GM10266 (cell line): ENCODE measurements around the gene ECT2.
"Not testable (repeated sequence)": the region's sequence is repeated elsewhere in the genome, so short reads cannot be mapped to it uniquely, and the experiment has no call there.

ENCODE experiments used
- DNase-seq: peaks from one replicate; pipeline ENCODE4 v3.0.0; 2012; ENCODE audit errors: extremely low spot score
- TF ChIP-seq, protein P1 (sequence below): IDR thresholded peaks from 2 replicates; pipeline ENCODE4 v1.5.1; 2012; ENCODE audit warnings: mild to moderate bottlenecking, low read depth; ENCODE audit not compliant: control insufficient read depth, insufficient read depth; ENCODE audit errors: missing control alignments

The ECT2 gene

DNA sequence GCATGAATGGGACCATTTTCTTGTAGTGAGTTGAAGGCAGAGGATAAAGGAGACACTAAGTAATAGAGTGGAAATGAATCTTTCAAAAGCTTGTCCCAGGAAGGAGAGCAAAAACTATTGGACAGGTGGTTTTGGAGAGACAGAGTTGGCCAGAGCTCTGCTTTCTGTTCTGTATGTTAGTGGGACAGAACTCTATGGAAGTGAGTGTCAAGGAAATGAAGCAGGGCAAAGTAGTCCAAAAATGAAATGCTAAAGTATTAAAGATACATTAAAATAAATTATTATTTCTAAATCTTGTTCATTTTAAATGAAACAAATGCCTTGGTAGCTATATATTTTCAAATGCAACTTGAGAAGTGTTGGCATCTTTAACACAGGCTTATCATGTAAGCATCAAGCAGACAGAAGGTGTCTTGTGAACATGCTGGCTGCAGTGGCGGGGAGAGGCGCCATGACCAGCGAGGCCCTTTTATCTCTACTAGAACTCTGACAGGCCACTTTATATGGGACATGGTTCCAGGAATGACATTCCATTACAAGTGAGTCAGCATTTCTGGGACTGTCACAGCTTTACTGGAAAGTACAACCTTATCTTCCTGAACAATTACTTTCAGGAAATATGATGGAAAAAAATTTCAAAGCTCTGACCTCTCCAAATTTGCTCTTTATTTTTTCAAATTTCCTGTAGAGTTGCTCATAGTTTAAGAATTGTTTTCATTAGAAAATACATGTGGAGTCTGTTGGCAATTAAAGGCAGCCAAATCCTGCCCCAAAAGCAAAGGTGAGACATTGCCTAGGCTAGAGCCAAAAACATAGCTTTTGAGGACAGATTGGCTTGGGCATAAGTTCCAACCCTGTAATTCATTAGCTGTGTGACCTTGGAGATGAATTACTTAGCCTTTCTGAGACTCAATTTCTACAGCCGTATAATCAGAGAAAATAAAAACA, 106.5 kb downstream of the ECT2 start:
- no peak for DNase-seq
- TF ChIP-seq, protein P1, sequence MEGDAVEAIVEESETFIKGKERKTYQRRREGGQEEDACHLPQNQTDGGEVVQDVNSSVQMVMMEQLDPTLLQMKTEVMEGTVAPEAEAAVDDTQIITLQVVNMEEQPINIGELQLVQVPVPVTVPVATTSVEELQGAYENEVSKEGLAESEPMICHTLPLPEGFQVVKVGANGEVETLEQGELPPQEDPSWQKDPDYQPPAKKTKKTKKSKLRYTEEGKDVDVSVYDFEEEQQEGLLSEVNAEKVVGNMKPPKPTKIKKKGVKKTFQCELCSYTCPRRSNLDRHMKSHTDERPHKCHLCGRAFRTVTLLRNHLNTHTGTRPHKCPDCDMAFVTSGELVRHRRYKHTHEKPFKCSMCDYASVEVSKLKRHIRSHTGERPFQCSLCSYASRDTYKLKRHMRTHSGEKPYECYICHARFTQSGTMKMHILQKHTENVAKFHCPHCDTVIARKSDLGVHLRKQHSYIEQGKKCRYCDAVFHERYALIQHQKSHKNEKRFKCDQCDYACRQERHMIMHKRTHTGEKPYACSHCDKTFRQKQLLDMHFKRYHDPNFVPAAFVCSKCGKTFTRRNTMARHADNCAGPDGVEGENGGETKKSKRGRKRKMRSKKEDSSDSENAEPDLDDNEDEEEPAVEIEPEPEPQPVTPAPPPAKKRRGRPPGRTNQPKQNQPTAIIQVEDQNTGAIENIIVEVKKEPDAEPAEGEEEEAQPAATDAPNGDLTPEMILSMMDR = no peak

DNA sequence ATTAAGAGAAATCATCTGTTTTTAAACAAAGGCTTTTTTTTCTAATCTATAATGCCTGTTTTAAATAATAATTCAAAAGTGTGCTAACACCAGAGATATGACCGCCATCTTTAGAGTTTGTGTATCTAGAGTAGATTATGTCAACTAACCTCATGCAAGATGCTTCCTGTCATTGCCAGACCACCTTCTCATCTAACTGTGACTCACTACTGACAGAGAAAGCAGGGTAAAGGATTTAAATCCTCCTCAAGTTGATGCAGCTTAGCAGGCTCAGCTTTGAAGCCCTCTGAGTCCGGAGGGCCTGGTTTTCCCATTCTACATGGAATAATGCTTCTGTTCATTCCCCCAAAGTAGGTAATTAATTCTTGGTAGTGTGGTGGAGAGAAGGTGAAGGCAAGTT, 108.5 kb downstream of the ECT2 start:
- TF ChIP-seq, protein P1 = no peak
- DNase-seq = no peak

DNA sequence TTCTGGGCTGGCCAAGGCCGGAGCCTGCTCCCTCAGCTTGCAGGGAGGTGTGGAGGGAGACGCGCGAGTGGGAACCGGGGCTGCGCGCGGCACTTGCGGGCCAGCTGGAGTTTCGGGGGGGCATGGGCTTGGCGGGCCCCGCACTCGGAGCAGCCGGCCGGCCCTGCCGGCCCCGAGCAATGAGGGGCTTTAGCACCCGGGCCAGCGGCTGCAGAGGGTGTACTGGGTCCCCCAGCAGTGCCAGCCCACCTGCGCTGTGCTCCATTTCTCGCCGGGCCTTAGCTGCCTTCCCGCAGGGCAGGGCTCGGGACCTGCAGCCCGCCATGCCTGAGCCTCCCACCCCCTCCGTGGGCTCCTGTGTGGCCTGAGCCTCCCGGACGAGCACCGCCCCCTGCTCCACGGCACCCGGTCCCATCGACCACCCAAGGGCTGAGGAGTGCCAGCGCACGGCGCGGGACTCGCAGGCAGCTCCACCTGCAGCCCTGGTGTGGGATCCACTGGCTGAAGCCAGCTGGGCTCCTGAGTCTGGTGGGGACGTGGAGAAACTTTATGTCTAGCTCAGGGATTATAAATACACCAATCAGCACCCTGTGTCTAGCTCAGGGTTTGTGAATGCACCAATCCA, 116.3 kb downstream of the ECT2 start:
- DNase-seq = not testable (repeated sequence)

DNA sequence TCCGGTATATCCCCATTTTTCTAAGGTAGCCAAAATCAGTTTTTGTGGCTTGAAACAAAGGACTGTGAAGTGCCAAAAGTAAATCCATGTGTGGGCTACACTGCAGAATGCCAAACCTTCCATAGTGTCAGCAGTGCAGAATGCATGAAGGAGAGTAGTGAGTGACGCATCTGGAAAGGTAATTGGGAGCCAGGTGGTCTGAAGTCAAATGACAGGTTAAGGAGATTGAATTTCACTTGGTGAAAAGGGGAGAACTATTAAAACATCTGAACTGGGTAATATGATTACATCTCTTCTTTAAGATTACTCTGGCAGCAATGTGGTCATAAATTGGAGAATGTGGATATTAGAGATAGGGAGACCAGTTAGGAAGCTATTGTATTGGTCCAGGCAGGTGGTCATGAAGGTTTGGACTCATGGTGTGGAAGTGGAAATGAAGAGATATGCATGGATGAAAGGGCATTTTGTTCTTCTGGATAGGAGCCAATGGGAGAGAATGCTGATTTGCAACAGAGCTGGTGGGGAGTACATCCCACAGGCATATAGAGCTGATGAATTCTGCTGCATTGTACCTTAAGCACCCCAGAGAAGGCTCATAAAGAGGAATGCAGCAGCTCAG, 118.2 kb downstream of the ECT2 start:
- DNase-seq = no peak
- TF ChIP-seq, protein P1 = no peak

DNA sequence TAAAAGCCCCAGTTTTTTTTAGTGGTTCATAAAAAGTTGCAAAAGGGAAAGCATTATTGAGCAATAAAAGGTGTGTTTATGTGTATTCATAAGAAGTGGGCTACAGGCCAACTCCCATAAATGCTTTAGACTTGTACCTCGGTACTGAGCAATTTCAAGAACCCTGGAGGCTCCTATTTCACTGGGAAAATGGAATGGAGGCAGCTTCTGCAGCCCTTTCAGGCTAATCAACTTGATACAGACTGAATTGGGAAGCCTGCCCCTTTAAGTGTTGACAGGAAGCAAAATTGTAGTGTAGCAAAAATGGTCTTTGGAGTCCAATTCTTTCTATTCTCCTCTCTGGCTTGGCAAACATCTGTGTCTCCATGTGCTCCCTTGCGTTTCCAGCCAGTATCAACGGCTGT, 118.8 kb downstream of the ECT2 start:
- DNase-seq = no peak
- TF ChIP-seq, protein P1 = no peak

DNA sequence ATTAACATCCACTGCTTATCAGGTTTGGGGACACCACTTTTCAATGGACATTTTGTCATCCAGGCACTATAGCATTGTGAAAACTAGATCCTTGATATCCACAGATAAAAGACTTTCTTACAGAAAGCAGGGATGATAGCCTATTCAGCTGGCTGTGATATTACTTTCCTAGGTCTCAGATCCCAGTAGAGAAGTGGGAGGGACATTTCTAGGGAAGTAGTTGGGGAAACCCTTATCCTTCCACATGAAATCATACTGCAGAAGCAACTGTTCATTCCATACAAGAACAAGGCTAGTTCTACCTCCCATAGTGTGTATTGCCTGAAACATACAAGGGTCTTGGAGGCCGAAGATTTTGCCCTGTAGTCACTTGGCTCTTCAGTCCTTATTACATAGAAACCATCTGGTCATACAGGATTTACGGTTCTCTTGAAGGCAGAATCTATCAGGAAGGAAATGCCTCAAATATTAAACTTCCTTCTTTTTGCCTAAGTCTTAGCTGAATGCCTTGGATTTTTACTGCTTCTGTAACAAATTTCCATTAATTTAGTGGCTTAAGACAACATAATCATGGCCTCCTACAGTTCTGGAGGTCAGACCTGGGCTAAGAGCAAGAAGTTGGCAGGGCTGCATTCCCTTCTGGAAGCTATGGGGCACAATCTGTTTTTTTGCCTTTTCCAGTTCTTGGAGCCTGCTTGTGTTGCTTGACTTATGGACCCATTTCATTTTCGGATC, 119.4 kb downstream of the ECT2 start:
- TF ChIP-seq, protein P1 = no peak
- DNase-seq = no peak
